H9 (cell line): Measurements from ENCODE around the gene SORCS2. TPM values are rescaled to one million over a fixed set of nuclear protein-coding genes. Genes with fewer than 3 reads are reported as not detected.

Experiments used
- DNase-seq: peaks from one replicate; pipeline ENCODE4 v3.0.0-alpha.2; 2017
- H2AFZ ChIP-seq: one replicate; pipeline ENCODE4 v1.6.1; 2013; ENCODE audit warnings: mild to moderate bottlenecking, low read length, control low read depth, moderate library complexity
- H2AK5ac ChIP-seq: 2 replicates; pipeline ENCODE4 v1.6.1; 2013; ENCODE audit warnings: low read length, control low read depth, mixed read lengths; ENCODE audit not compliant: insufficient read length
- H2BK120ac ChIP-seq: one replicate; pipeline ENCODE4 v1.6.1; 2013; ENCODE audit warnings: low read depth, mild to moderate bottlenecking, low read length, control low read depth, inconsistent platforms; ENCODE audit not compliant: poor library complexity, severe bottlenecking
- H2BK12ac ChIP-seq: 2 replicates; pipeline ENCODE4 v1.6.1; 2013; ENCODE audit warnings: low read length, control low read depth, mixed read lengths, low read depth; ENCODE audit not compliant: insufficient read length
- H2BK15ac ChIP-seq: 2 replicates; pipeline ENCODE4 v1.6.1; 2013; ENCODE audit warnings: low read depth, low read length, control low read depth
- H2BK20ac ChIP-seq: one replicate; pipeline ENCODE4 v1.6.1; 2013; ENCODE audit warnings: low read depth, mild to moderate bottlenecking, low read length, control low read depth, inconsistent platforms; ENCODE audit not compliant: poor library complexity, severe bottlenecking
- H2BK5ac ChIP-seq: 2 replicates; pipeline ENCODE4 v1.6.1; 2013; ENCODE audit warnings: low read length, control low read depth, mixed read lengths; ENCODE audit not compliant: insufficient read length
- H3K14ac ChIP-seq: 2 replicates; pipeline ENCODE4 v1.6.1; 2013; ENCODE audit warnings: low read length, control low read depth; ENCODE audit not compliant: insufficient read depth
- H3K18ac ChIP-seq: 2 replicates; pipeline ENCODE4 v1.6.1; 2013; ENCODE audit warnings: low read depth, mild to moderate bottlenecking, mixed read lengths, low read length, control low read depth; ENCODE audit not compliant: insufficient read length
- H3K23ac ChIP-seq: 2 replicates; pipeline ENCODE4 v1.6.1; 2013; ENCODE audit warnings: low read length, control low read depth, mixed read lengths, low read depth; ENCODE audit not compliant: insufficient read length
- H3K23me2 ChIP-seq: 2 replicates; pipeline ENCODE4 v1.6.1; 2013; ENCODE audit warnings: low read depth, mild to moderate bottlenecking, mixed read lengths, low read length, control low read depth; ENCODE audit not compliant: insufficient read length, poor library complexity, severe bottlenecking
- H3K27ac ChIP-seq: 2 replicates; pipeline ENCODE4 v1.5.1; 2013; ENCODE audit warnings: low read length, control low read depth, mixed read lengths, low read depth; ENCODE audit not compliant: insufficient read length
- H3K27me3 ChIP-seq: 2 replicates; pipeline ENCODE4 v1.6.1; 2013; ENCODE audit warnings: low read length, control low read depth, inconsistent platforms; ENCODE audit not compliant: insufficient read depth
- H3K4ac ChIP-seq: 2 replicates; pipeline ENCODE4 v1.6.1; 2013; ENCODE audit warnings: low read depth, mild to moderate bottlenecking, control low read depth, inconsistent platforms, low read length, moderate library complexity
- H3K4me1 ChIP-seq: 2 replicates; pipeline ENCODE4 v1.6.1; 2013; ENCODE audit warnings: low read length, control low read depth, inconsistent platforms; ENCODE audit not compliant: insufficient read depth
- H3K4me2 ChIP-seq: 2 replicates; pipeline ENCODE4 v1.6.1; 2013; ENCODE audit warnings: low read length, control low read depth, mixed read lengths; ENCODE audit not compliant: insufficient read length, insufficient read depth
- H3K56ac ChIP-seq: 2 replicates; pipeline ENCODE4 v1.6.1; 2013; ENCODE audit warnings: low read depth, mild to moderate bottlenecking, mixed read lengths, low read length, control low read depth; ENCODE audit not compliant: insufficient read length
- H3K79me1 ChIP-seq: 2 replicates; pipeline ENCODE4 v1.6.1; 2013; ENCODE audit warnings: low read depth, mild to moderate bottlenecking, moderate library complexity, low read length, control low read depth, inconsistent platforms; ENCODE audit not compliant: insufficient read depth, poor library complexity, severe bottlenecking
- H3K79me2 ChIP-seq: 2 replicates; pipeline ENCODE4 v1.6.1; 2013; ENCODE audit warnings: low read length, control low read depth, inconsistent platforms; ENCODE audit not compliant: insufficient read depth
- H3K9ac ChIP-seq: 2 replicates; pipeline ENCODE4 v1.6.1; 2013; ENCODE audit warnings: low read length, control low read depth, mixed read lengths; ENCODE audit not compliant: insufficient read length; ENCODE audit errors: extremely low read depth
- H3K9me3 ChIP-seq: one replicate; pipeline ENCODE4 v1.6.1; 2013; ENCODE audit warnings: low read depth, low read length, inconsistent platforms; ENCODE audit not compliant: control insufficient read depth
- H3T11ph ChIP-seq: one replicate; pipeline ENCODE4 v1.6.1; 2013; ENCODE audit warnings: mild to moderate bottlenecking, low read length, control low read depth, inconsistent platforms
- H4K20me1 ChIP-seq: one replicate; pipeline ENCODE4 v1.6.1; 2013; ENCODE audit not compliant: control insufficient read depth, insufficient read length, insufficient read depth
- H4K5ac ChIP-seq: 2 replicates; pipeline ENCODE4 v1.6.1; 2013; ENCODE audit warnings: low read depth, mild to moderate bottlenecking, mixed read lengths, low read length, control low read depth; ENCODE audit not compliant: insufficient read length
- H4K8ac ChIP-seq: replicated peaks from 2 replicates; pipeline ENCODE4 v1.6.1; 2013; ENCODE audit warnings: low read length, control low read depth, mixed read lengths, low read depth; ENCODE audit not compliant: insufficient read length
- H4K91ac ChIP-seq: 2 replicates; pipeline ENCODE4 v1.6.1; 2013; ENCODE audit warnings: low read depth, mild to moderate bottlenecking, moderate library complexity, mixed read lengths, low read length, control low read depth; ENCODE audit not compliant: insufficient read length
- H3K27ac Mint-ChIP-seq, 3 experiments: 2 replicates in 2 of 3; 3 replicates in 1 of 3; pipeline ENCODE4 v1.8.0; 2020 to 2021; ENCODE audit warnings: mixed read lengths in 3 of 3, mild to moderate bottlenecking in 1 of 3, moderate library complexity in 1 of 3
- H3K27me3 Mint-ChIP-seq: 2 replicates; pipeline ENCODE4 v1.8.0; 2021; ENCODE audit warnings: low read depth, mild to moderate bottlenecking, moderate library complexity, mixed read lengths
- H3K36me3 Mint-ChIP-seq, 3 experiments: 2 replicates in 2 of 3; 3 replicates in 1 of 3; pipeline ENCODE4 v1.8.0; 2020 to 2021; ENCODE audit warnings: low read depth in 3 of 3, mixed read lengths in 3 of 3; ENCODE audit not compliant: insufficient read depth in 1 of 3
- H3K4me1 Mint-ChIP-seq, 2 experiments: 2 replicates each; pipeline ENCODE4 v1.8.0; 2020; ENCODE audit warnings: mixed read lengths in 2 of 2
- H3K4me3 Mint-ChIP-seq, 2 experiments: 2 replicates in 1 of 2; 3 replicates in 1 of 2; pipeline ENCODE4 v1.8.0; 2020 to 2021; ENCODE audit warnings: mild to moderate bottlenecking in 2 of 2, mixed read lengths in 2 of 2, moderate library complexity in 1 of 2
- H3K9me3 Mint-ChIP-seq, 2 experiments: 2 replicates in 1 of 2; 3 replicates in 1 of 2; pipeline ENCODE4 v1.8.0; 2020; ENCODE audit warnings: mild to moderate bottlenecking in 2 of 2, mixed read lengths in 2 of 2, moderate library complexity in 1 of 2
- CTCF ChIP-seq: fragments of 200-600 bp; sonication (generic); conservative IDR thresholded peaks from 3 replicates; pipeline ENCODE4 v1.8.0; 2021; ENCODE audit warnings: antibody characterized with exemption, mild to moderate bottlenecking
- WGBS: extraction: QIAGEN DNeasy Blood & Tissue Kit; methylation state at CpG from one replicate; pipeline ENCODE4 v1.1.7; 2013; ENCODE audit warnings: missing lambda C conversion rate, low lambda C conversion rate, mixed read lengths; ENCODE audit not compliant: insufficient read length; ENCODE audit errors: extremely low coverage; 5-methylcytosine and 5-hydroxymethylcytosine counted together
- total RNA-seq: library from RNA; stranded (reverse); gene quantifications from 2 replicates; pipeline ENCODE4 v1.2.1, GENCODE V29; 2021

SORCS2 gene
- total RNA-seq, 1 experiment from 2014 or later: 0.57 TPM

- H2BK120ac ChIP-seq: no peak overlapping the region
- Mint-ChIP-seq H3K27me3 (peaks cover 4% of the 10 kb centered on the region), H3K27ac (no peak overlapping the region), H3K9me3 (peaks cover 0 to 2% of the 10 kb centered on the region in 2 experiments; a peak in 2 of 5 replicates), H3K4me3 (no peak overlapping the region), H3K36me3 (no peaks in the 10 kb centered on the region; a peak in 1 of 7 replicates), H3K4me1 (peaks cover 9 to 13% of the 10 kb centered on the region in 2 experiments)
- no peaks in the 10 kb centered on the region for H3K9me3 ChIP-seq
- no peaks in the 10 kb centered on the region for H3K79me2 ChIP-seq
- H2AK5ac ChIP-seq: no peak overlapping the region
- peaks cover 4% of the 10 kb centered on the region; the same call in 1 of the 2 replicates for H3K4me1 ChIP-seq
- H2BK12ac ChIP-seq: no peak overlapping the region
- no peaks in the 10 kb centered on the region for H3K27me3 ChIP-seq
- no peak overlapping the region for H3K4me2 ChIP-seq
- H3K27ac ChIP-seq: no peak overlapping the region
- no peak overlapping the region for H3K23ac ChIP-seq
- H4K20me1 ChIP-seq: no peaks in the 10 kb centered on the region
- H3K9ac ChIP-seq: no peak overlapping the region
- no peak overlapping the region for H2BK5ac ChIP-seq
- H4K5ac ChIP-seq: no peak overlapping the region
- H4K8ac ChIP-seq: no peak overlapping the region
- H2BK15ac ChIP-seq: no peak overlapping the region
- no peak overlapping the region for H3K18ac ChIP-seq
- no peaks in the 10 kb centered on the region for H3K79me1 ChIP-seq
- TF ChIP-seq CTCF: no peak
- no peak overlapping the region for H3K14ac ChIP-seq
- H2BK20ac ChIP-seq: no peak overlapping the region
- no peak for DNase-seq
- no peak overlapping the region for H3K56ac ChIP-seq
- H3K23me2 ChIP-seq: no peaks in the 10 kb centered on the region
- WGBS: no CpG with 5 or more reads among the region's 13 CpGs
- H3T11ph ChIP-seq: no peak overlapping the region
- no peak overlapping the region for H2AFZ ChIP-seq
- H3K4ac ChIP-seq: no peak overlapping the region
- no peak overlapping the region for H4K91ac ChIP-seq
These were observed 175.1 kb downstream of the SORCS2 start for GRCh38 chr4:7367406-7367805.
